ENCODE data around the gene ARFGAP1. TPM values are rescaled to one million over a fixed set of nuclear protein-coding genes. Genes with fewer than 3 reads are reported as not detected.

ARFGAP1 gene
- total RNA-seq, 1 donor from 2014 or later, result 208 TPM

GRCh38 chr20:63233061-63233344 is 39.6 kb upstream of the ARFGAP1 start:
- Mint-ChIP-seq H3K9me3 (no peaks in the 10 kb centered on the region), H3K4me1 (peaks cover 24% of the 10 kb centered on the region), H3K27ac (no peak overlapping the region), H3K36me3 (no peaks in the 10 kb centered on the region), H3K27me3 (ENCODE audit: low read depth) (peaks cover 9% of the 10 kb centered on the region), H3K4me3 (no peak overlapping the region)
- TF ChIP-seq, protein P1, sequence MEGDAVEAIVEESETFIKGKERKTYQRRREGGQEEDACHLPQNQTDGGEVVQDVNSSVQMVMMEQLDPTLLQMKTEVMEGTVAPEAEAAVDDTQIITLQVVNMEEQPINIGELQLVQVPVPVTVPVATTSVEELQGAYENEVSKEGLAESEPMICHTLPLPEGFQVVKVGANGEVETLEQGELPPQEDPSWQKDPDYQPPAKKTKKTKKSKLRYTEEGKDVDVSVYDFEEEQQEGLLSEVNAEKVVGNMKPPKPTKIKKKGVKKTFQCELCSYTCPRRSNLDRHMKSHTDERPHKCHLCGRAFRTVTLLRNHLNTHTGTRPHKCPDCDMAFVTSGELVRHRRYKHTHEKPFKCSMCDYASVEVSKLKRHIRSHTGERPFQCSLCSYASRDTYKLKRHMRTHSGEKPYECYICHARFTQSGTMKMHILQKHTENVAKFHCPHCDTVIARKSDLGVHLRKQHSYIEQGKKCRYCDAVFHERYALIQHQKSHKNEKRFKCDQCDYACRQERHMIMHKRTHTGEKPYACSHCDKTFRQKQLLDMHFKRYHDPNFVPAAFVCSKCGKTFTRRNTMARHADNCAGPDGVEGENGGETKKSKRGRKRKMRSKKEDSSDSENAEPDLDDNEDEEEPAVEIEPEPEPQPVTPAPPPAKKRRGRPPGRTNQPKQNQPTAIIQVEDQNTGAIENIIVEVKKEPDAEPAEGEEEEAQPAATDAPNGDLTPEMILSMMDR (IDR thresholded peaks at IDR 0.05; ENCODE audit: unreplicated experiment), result no peak
- DNase-seq (ENCODE audit: low spot score in 2 of 2, unreplicated experiment in 2 of 2), result no peak

DNA sequence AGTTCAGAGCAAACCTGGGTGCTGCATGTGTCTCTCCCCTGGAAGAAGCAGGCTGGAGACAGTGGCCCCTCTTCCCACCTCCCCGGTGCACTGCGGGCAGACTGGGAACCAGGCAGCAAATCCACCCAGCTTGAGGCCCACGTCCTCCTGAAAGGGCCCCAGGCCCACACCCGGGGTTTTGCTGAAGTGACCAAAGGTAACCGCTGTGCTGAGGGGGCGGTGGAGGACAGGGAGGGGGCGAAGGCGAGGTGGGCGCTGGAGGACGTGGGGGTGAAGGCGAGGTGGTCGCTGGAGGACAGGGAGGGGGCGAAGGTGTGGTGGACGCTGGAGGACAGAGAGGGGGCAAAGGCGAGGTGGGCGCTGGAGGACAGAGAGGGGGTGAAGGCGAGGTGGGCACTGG is 38.7 kb upstream of the ARFGAP1 start:
- H3K4me3 Mint-ChIP-seq, result no peak overlapping the region
- TF ChIP-seq, protein P1 (IDR thresholded peaks at IDR 0.05; ENCODE audit: unreplicated experiment), result no peak
- no peak for DNase-seq (ENCODE audit: low spot score in 2 of 2, unreplicated experiment in 2 of 2)
- no peak overlapping the region for H3K27ac Mint-ChIP-seq
- H3K4me1 Mint-ChIP-seq, result peaks cover 24% of the 10 kb centered on the region
- no peaks in the 10 kb centered on the region for H3K9me3 Mint-ChIP-seq
- H3K36me3 Mint-ChIP-seq, result no peaks in the 10 kb centered on the region
- peaks cover 9% of the 10 kb centered on the region for H3K27me3 Mint-ChIP-seq (ENCODE audit: low read depth)

GRCh38 chr20:63234693-63235398 is 37.8 kb upstream of the ARFGAP1 start:
- Mint-ChIP-seq H3K4me3 (no peak overlapping the region), H3K27me3 (ENCODE audit: low read depth) (peaks cover 7% of the 10 kb centered on the region), H3K27ac (no peak overlapping the region), H3K36me3 (no peaks in the 10 kb centered on the region), H3K4me1 (peaks cover 21% of the 10 kb centered on the region), H3K9me3 (no peaks in the 10 kb centered on the region)
- TF ChIP-seq, protein P1 (IDR thresholded peaks at IDR 0.05; ENCODE audit: unreplicated experiment), result peak; percentile 70
- DNase-seq (ENCODE audit: low spot score in 2 of 2, unreplicated experiment in 2 of 2), result peak in 1 of 2 experiments; percentile 70

- no peaks in the 10 kb centered on the region for H3K36me3 Mint-ChIP-seq
- peaks cover 7% of the 10 kb centered on the region for H3K27me3 Mint-ChIP-seq (ENCODE audit: low read depth)
- no peak for DNase-seq (ENCODE audit: low spot score in 2 of 2, unreplicated experiment in 2 of 2)
- TF ChIP-seq, protein P1 (IDR thresholded peaks at IDR 0.05; ENCODE audit: unreplicated experiment), result no peak
- H3K9me3 Mint-ChIP-seq, result no peaks in the 10 kb centered on the region
- peaks cover 19% of the 10 kb centered on the region for H3K4me1 Mint-ChIP-seq
- no peak within 1 kb of the TSS for H3K4me3 Mint-ChIP-seq
- no peak within 1 kb of the TSS for H3K27ac Mint-ChIP-seq
Observed at GRCh38 chr20:63235399-63235983, 37.1 kb upstream of the ARFGAP1 start, which contains the start of gene BIRC7. Gene BIRC7 (plus strand): TSS chr20:63235905. CDS start chr20:63236097, 192 bp downstream.

GRCh38 chr20:63236116-63236837 is 36.3 kb upstream of the ARFGAP1 start:
- peaks cover 7% of the 10 kb centered on the region for H3K27me3 Mint-ChIP-seq (ENCODE audit: low read depth)
- H3K36me3 Mint-ChIP-seq, result no peaks in the 10 kb centered on the region
- DNase-seq (ENCODE audit: low spot score in 2 of 2, unreplicated experiment in 2 of 2), result no peak
- H3K9me3 Mint-ChIP-seq, result no peaks in the 10 kb centered on the region
- H3K27ac Mint-ChIP-seq, result no peak overlapping the region
- no peak overlapping the region for H3K4me3 Mint-ChIP-seq
- H3K4me1 Mint-ChIP-seq, result peaks cover 17% of the 10 kb centered on the region
- TF ChIP-seq, protein P1 (IDR thresholded peaks at IDR 0.05; ENCODE audit: unreplicated experiment), result no peak

All from mesothelial cell of epicardium (in vitro differentiated cells).